Type B pancreatic cell (in vitro differentiated cells): ENCODE measurements around the gene SSTR1. TPM values are rescaled to one million over a fixed set of nuclear protein-coding genes. Genes with fewer than 3 reads are reported as not detected.

Experiments
- DNase-seq: peaks from one replicate; pipeline ENCODE4 v3.0.0; 2021; ENCODE audit warnings: mixed read lengths; ENCODE audit not compliant: unreplicated experiment; ENCODE audit errors: extremely low spot score
- H3K27ac Mint-ChIP-seq: 2 replicates; pipeline ENCODE4 v1.8.0; 2021; ENCODE audit warnings: mild to moderate bottlenecking, mixed read lengths
- H3K27me3 Mint-ChIP-seq: 2 replicates; pipeline ENCODE4 v1.8.0; 2021; ENCODE audit warnings: mixed read lengths
- H3K36me3 Mint-ChIP-seq: 2 replicates; pipeline ENCODE4 v1.8.0; 2021; ENCODE audit warnings: mixed read lengths
- H3K4me1 Mint-ChIP-seq: one replicate; pipeline ENCODE4 v1.8.0; 2021; ENCODE audit warnings: mixed read lengths; ENCODE audit not compliant: unreplicated experiment
- H3K4me3 Mint-ChIP-seq: 2 replicates; pipeline ENCODE4 v1.8.0; 2021; ENCODE audit warnings: mild to moderate bottlenecking, mixed read lengths
- H3K9me3 Mint-ChIP-seq: 2 replicates; pipeline ENCODE4 v1.8.0; 2021; ENCODE audit warnings: mixed read lengths
- CTCF ChIP-seq: fragments of 200-600 bp; sonication (generic); conservative IDR thresholded peaks from 2 replicates; pipeline ENCODE4 v1.5.0; 2021; ENCODE audit warnings: antibody characterized with exemption, mild to moderate bottlenecking
- total RNA-seq: library from RNA; stranded (reverse); gene quantifications from 2 replicates; pipeline ENCODE4 v1.2.1, GENCODE V29; 2021; ENCODE audit warnings: low replicate concordance

SSTR1 gene
- total RNA-seq, 1 donor from 2014 or later = 11.0 TPM

- Mint-ChIP-seq H3K27ac (no peak overlapping the region), H3K4me3 (no peak overlapping the region), H3K4me1 (no peaks in the 10 kb centered on the region), H3K9me3 (no peaks in the 10 kb centered on the region), H3K27me3 (peaks cover 32% of the 10 kb centered on the region), H3K36me3 (no peaks in the 10 kb centered on the region)
- no peak for TF ChIP-seq CTCF
- no peak for DNase-seq
Measured at GRCh38 chr14:38198425-38198824, 9.3 kb upstream of the SSTR1 start.

GRCh38 chr14:38199076-38199475 lies 8.6 kb upstream of the SSTR1 start:
- Mint-ChIP-seq H3K4me1 (no peaks in the 10 kb centered on the region), H3K36me3 (no peaks in the 10 kb centered on the region), H3K4me3 (no peak overlapping the region), H3K27ac (no peak overlapping the region), H3K27me3 (peaks cover 32% of the 10 kb centered on the region), H3K9me3 (no peaks in the 10 kb centered on the region)
- no peak for DNase-seq
- no peak for TF ChIP-seq CTCF

GRCh38 chr14:38199739-38200138 lies 8.0 kb upstream of the SSTR1 start:
- H3K36me3 Mint-ChIP-seq = no peaks in the 10 kb centered on the region
- H3K4me3 Mint-ChIP-seq = no peak overlapping the region
- H3K4me1 Mint-ChIP-seq = no peaks in the 10 kb centered on the region
- no peak for TF ChIP-seq CTCF
- H3K9me3 Mint-ChIP-seq = no peaks in the 10 kb centered on the region
- no peak for DNase-seq
- H3K27me3 Mint-ChIP-seq = peaks cover 29% of the 10 kb centered on the region
- no peak overlapping the region for H3K27ac Mint-ChIP-seq

GRCh38 chr14:38201137-38201828 lies 6.4 kb upstream of the SSTR1 start:
- Mint-ChIP-seq H3K9me3 (no peaks in the 10 kb centered on the region), H3K27ac (no peak overlapping the region), H3K27me3 (peaks cover 34% of the 10 kb centered on the region), H3K4me3 (no peak overlapping the region), H3K4me1 (no peaks in the 10 kb centered on the region), H3K36me3 (no peaks in the 10 kb centered on the region)
- TF ChIP-seq CTCF = no peak
- DNase-seq = no peak

- Mint-ChIP-seq H3K36me3 (no peaks in the 10 kb centered on the region), H3K27me3 (peaks cover 41% of the 10 kb centered on the region), H3K4me1 (no peaks in the 10 kb centered on the region), H3K27ac (no peak overlapping the region), H3K9me3 (no peaks in the 10 kb centered on the region), H3K4me3 (peak overlapping the region; percentile 22)
- no peak for DNase-seq
- no peak for TF ChIP-seq CTCF
Measured at GRCh38 chr14:38202444-38203191, 5.1 kb upstream of the SSTR1 start.
